ENCODE data around the gene TBC1D10B.

Gene TBC1D10B

DNA sequence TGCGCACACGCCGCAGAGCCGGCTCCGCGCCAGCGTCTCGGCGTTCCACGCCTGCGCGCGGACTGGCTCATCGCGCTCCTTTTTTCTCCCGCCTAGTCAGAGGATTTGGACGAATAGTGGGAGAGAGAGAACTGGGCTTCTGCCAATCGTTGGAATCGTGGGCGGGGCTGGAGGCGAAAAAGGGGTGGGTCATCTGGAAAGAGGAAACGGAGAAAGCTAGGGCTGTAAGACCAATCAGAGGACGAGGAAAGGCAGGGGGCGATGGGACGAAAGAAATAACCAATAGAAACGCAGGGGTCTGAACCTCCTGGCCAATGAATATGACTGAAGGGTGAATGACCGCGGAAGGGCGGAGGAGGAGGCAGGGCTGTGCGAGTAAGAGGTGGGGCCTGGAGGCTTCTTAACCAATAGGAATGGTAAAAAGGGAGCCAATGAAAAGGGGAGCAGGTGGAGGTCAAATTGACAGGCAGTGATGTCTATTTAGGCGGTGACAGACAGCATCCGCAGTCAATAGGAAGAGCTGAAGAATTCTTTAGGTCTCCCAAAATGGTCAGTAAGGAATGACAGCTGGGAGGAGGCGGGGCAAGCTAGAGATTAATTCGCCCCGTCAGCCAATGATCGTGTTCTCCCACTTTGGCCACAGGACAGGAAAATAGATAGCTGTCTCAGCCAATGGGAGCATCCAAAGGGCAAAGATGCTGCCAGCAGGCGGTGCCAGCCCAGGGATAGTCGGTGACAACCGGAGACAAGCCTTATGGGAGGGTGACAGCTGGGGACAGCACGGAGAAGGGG, at the start of gene TBC1D10B:
Gene TBC1D10B (minus strand): TSS at position 39 of the 792 bp plus-strand sequence. CDS start 311 bp downstream, outside the sequence.
- Histone ChIP-seq H3K36me3 (ENCODE audit: insufficient read depth, low read length) (peaks cover 14% of the 10 kb centered on the region; the same call in 1 of the 2 replicates), H3K9ac (ENCODE audit: low read length) (peak within 1 kb of the TSS; percentile 89), H3K27ac (ENCODE audit: low read depth, low read length, poor library complexity, severe bottlenecking) (peak within 1 kb of the TSS; percentile 76), H3K4me3 (ENCODE audit: low read depth, low read length, poor library complexity, severe bottlenecking) (peak within 1 kb of the TSS; percentile 97), H3K9me3 (ENCODE audit: low read length) (no peaks in the 10 kb centered on the region), H3K79me2 (ENCODE audit: insufficient read depth, low read length) (peaks cover 33% of the 10 kb centered on the region), H3K9me2 (ENCODE audit: low read depth, low read length) (no peaks in the 10 kb centered on the region), H3K4me1 (ENCODE audit: insufficient read depth, low read length, severe bottlenecking) (peaks cover 42% of the 10 kb centered on the region), H4K20me1 (ENCODE audit: insufficient read depth, low read length) (no peaks in the 10 kb centered on the region), H2AFZ (ENCODE audit: low read length) (no peak within 1 kb of the TSS), H3K27me3 (ENCODE audit: insufficient read depth, low read length) (no peaks in the 10 kb centered on the region), H3F3A (ENCODE audit: insufficient read depth, low read length) (no peaks in the 10 kb centered on the region), H3K4me2 (ENCODE audit: low read length) (peak within 1 kb of the TSS; percentile 89)
- TF ChIP-seq EZH2 (IDR thresholded peaks at IDR 0.05; ENCODE audit: borderline replicate concordance, low read length) = no peak
- TF ChIP-seq, protein P1, sequence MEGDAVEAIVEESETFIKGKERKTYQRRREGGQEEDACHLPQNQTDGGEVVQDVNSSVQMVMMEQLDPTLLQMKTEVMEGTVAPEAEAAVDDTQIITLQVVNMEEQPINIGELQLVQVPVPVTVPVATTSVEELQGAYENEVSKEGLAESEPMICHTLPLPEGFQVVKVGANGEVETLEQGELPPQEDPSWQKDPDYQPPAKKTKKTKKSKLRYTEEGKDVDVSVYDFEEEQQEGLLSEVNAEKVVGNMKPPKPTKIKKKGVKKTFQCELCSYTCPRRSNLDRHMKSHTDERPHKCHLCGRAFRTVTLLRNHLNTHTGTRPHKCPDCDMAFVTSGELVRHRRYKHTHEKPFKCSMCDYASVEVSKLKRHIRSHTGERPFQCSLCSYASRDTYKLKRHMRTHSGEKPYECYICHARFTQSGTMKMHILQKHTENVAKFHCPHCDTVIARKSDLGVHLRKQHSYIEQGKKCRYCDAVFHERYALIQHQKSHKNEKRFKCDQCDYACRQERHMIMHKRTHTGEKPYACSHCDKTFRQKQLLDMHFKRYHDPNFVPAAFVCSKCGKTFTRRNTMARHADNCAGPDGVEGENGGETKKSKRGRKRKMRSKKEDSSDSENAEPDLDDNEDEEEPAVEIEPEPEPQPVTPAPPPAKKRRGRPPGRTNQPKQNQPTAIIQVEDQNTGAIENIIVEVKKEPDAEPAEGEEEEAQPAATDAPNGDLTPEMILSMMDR (IDR thresholded peaks at IDR 0.05; ENCODE audit: low read length) = no peak

DNA sequence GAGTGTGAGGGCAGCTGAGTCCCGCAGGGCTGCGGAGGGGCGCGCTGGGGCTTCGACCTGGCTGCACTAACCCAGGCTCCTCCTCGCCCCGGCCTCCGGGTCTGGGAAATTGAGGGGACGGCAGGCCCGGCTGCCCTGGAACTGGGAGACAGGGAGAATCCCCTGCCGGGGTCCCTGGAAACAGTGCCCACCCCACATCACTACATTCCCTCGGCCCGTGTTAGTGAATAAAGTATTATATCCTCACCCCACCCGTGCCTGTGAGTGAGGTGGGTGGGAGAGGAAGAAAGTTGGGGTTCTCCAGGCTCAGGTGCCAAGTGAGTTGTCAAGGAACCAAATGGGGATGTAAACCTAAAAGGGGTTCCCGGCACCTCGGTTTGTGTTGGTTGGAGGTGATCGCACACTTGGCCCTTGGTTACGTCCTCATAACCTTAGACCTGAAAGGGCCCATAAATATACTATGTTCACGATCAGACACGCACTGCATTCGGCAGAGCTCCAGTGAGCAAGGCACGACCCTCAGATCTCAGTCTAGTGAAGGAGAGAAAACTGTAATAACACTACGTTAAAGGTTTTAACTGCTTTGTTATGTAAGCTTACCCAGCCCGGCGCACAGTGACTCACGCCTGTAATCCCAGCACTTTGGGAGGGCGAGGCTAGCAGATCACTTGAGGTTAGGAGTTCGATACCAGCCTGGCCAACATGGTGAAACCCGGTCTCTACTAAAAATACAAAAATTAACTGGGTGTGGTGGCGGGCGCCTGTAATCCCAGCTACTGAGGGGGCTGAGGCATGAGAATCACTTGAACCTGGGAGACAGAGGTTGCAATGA, 48.3 kb upstream of the TBC1D10B start:
- H3K9ac ChIP-seq (ENCODE audit: low read length) = peak overlapping the region; percentile 64
- H3K79me2 ChIP-seq (ENCODE audit: insufficient read depth, low read length) = no peaks in the 10 kb centered on the region
- no peaks in the 10 kb centered on the region for H3F3A ChIP-seq (ENCODE audit: insufficient read depth, low read length)
- H2AFZ ChIP-seq (ENCODE audit: low read length) = no peak overlapping the region
- no peaks in the 10 kb centered on the region for H3K9me3 ChIP-seq (ENCODE audit: low read length)
- peak overlapping the region; percentile 54 for H3K4me3 ChIP-seq (ENCODE audit: low read depth, low read length, poor library complexity, severe bottlenecking)
- H4K20me1 ChIP-seq (ENCODE audit: insufficient read depth, low read length) = no peaks in the 10 kb centered on the region
- peak overlapping the region; percentile 77 for H3K27ac ChIP-seq (ENCODE audit: low read depth, low read length, poor library complexity, severe bottlenecking)
- H3K4me1 ChIP-seq (ENCODE audit: insufficient read depth, low read length, severe bottlenecking) = peaks cover 19% of the 10 kb centered on the region
- H3K9me2 ChIP-seq (ENCODE audit: low read depth, low read length) = no peaks in the 10 kb centered on the region
- TF ChIP-seq EZH2 (IDR thresholded peaks at IDR 0.05; ENCODE audit: borderline replicate concordance, low read length) = no peak
- TF ChIP-seq, protein P1 (IDR thresholded peaks at IDR 0.05; ENCODE audit: low read length) = no peak; the same call in 1 of the 2 replicates
- H3K4me2 ChIP-seq (ENCODE audit: low read length) = peak overlapping the region; percentile 59
- no peaks in the 10 kb centered on the region for H3K27me3 ChIP-seq (ENCODE audit: insufficient read depth, low read length)
- H3K36me3 ChIP-seq (ENCODE audit: insufficient read depth, low read length) = peaks cover 40% of the 10 kb centered on the region

- peak overlapping the region; percentile 77 for H3K27ac ChIP-seq (ENCODE audit: low read depth, low read length, poor library complexity, severe bottlenecking)
- H3K9ac ChIP-seq (ENCODE audit: low read length) = peak overlapping the region; percentile 70
Observed at GRCh38 chr16:30417529-30418349, 47.4 kb upstream of the TBC1D10B start.

More at GRCh38 chr16:30417529-30418349, 47.4 kb upstream of the TBC1D10B start:
- Histone ChIP-seq H2AFZ (ENCODE audit: low read length) (no peak overlapping the region), H3K9me3 (ENCODE audit: low read length) (no peaks in the 10 kb centered on the region), H3K4me3 (ENCODE audit: low read depth, low read length, poor library complexity, severe bottlenecking) (peak overlapping the region; percentile 54), H3K4me2 (ENCODE audit: low read length) (peak overlapping the region; percentile 59), H3K4me1 (ENCODE audit: insufficient read depth, low read length, severe bottlenecking) (peaks cover 19% of the 10 kb centered on the region), H3K9me2 (ENCODE audit: low read depth, low read length) (no peaks in the 10 kb centered on the region), H4K20me1 (ENCODE audit: insufficient read depth, low read length) (no peaks in the 10 kb centered on the region), H3K36me3 (ENCODE audit: insufficient read depth, low read length) (peaks cover 41% of the 10 kb centered on the region), H3K79me2 (ENCODE audit: insufficient read depth, low read length) (no peaks in the 10 kb centered on the region), H3K27me3 (ENCODE audit: insufficient read depth, low read length) (no peaks in the 10 kb centered on the region), H3F3A (ENCODE audit: insufficient read depth, low read length) (no peaks in the 10 kb centered on the region)
- TF ChIP-seq EZH2 (IDR thresholded peaks at IDR 0.05; ENCODE audit: borderline replicate concordance, low read length) = no peak
- TF ChIP-seq, protein P1 (IDR thresholded peaks at IDR 0.05; ENCODE audit: low read length) = peak; percentile 37; the same call in 1 of the 2 replicates

Measured in OCI-LY1 (cell line).